Neural progenitor cell (in vitro differentiated cells): ENCODE data around the gene NOTCH1.

Experiments
- EZH2 ChIP-seq: fragments of 200-600 bp; sonication (generic); IDR thresholded peaks from 2 replicates; pipeline ENCODE4 v1.6.1; 2017; ENCODE audit warnings: antibody characterized with exemption, mild to moderate bottlenecking, moderate library complexity
- EZH2phosphoT487 ChIP-seq: fragments of 200-600 bp; sonication (generic); IDR thresholded peaks from 2 replicates; pipeline ENCODE4 v1.6.1; 2017; ENCODE audit warnings: antibody characterized with exemption
- TF ChIP-seq, protein P1 (sequence below): fragments of 200-600 bp; sonication (generic); IDR thresholded peaks from 2 replicates; pipeline ENCODE4 v1.5.1; 2017; ENCODE audit warnings: antibody characterized with exemption, mild to moderate bottlenecking

DNA sequence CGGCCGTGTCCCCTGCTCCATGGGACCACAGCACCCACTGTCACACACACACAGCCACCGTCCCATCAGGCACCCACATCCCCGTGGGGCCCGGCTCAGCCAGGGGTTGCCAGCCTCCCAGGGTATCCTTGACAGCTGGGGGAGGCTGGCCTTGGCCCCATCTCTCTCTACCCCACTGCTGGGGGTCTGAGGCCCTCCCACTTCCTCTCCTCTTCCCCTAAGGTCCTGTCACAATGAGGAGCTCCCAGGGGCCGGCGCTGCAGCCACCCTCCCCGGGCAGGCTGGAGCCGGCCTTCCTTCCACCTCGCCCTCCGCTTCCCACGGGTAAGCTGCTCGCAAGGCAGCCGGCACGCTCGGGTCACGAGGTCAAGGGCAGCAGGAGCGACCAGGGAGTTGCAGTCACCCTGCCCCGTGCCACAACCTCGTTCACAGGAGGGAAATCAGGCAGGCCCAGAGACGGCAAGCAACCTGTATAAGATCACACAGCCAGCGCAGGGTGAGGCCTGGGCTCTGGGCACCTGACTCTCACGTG lies 38.6 kb upstream of the NOTCH1 start:
- TF ChIP-seq, protein P1, sequence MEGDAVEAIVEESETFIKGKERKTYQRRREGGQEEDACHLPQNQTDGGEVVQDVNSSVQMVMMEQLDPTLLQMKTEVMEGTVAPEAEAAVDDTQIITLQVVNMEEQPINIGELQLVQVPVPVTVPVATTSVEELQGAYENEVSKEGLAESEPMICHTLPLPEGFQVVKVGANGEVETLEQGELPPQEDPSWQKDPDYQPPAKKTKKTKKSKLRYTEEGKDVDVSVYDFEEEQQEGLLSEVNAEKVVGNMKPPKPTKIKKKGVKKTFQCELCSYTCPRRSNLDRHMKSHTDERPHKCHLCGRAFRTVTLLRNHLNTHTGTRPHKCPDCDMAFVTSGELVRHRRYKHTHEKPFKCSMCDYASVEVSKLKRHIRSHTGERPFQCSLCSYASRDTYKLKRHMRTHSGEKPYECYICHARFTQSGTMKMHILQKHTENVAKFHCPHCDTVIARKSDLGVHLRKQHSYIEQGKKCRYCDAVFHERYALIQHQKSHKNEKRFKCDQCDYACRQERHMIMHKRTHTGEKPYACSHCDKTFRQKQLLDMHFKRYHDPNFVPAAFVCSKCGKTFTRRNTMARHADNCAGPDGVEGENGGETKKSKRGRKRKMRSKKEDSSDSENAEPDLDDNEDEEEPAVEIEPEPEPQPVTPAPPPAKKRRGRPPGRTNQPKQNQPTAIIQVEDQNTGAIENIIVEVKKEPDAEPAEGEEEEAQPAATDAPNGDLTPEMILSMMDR = no peak
- TF ChIP-seq EZH2 (no peak), EZH2phosphoT487 (no peak)
